ENCODE results near the gene TMEM80.

DNA sequence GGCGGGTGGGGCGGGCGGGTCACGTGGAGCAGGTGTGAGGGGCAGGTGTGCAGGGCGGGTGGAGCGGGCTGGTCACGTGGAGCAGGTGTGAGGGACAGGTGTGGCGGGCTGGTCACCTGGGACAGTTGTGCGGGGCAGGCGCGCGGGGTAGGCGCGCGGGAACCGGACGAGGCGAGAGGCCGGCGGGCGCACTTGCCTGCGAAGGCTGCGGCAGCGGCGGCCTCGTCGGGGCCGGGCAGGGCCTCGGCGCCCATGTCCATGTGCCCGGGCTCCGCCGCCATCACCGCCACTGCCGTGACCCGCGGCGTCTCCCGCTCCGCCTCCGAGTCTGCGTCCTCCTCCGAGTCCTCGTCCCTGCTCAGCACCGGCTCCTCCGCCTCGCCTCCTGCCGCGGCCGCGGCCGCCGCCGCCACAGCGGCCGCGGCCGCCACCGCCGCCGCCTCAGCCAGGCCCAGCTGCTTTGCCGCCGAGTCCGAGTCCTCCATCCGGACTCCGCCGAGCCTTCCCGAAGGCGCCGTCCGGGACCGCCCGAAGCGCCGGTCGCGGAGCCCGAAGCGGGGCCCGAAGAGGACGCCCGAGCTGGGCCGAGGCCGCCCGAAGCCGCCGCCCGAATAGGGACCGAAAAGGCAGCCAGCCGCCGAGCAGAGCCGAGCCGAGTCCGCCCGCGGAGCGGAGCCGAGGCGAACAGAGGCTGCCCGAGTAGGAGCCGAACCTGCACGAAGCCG, 891 bp upstream of the TMEM80 start, which contains the start of gene DEAF1:
- TF ChIP-seq, protein P1, sequence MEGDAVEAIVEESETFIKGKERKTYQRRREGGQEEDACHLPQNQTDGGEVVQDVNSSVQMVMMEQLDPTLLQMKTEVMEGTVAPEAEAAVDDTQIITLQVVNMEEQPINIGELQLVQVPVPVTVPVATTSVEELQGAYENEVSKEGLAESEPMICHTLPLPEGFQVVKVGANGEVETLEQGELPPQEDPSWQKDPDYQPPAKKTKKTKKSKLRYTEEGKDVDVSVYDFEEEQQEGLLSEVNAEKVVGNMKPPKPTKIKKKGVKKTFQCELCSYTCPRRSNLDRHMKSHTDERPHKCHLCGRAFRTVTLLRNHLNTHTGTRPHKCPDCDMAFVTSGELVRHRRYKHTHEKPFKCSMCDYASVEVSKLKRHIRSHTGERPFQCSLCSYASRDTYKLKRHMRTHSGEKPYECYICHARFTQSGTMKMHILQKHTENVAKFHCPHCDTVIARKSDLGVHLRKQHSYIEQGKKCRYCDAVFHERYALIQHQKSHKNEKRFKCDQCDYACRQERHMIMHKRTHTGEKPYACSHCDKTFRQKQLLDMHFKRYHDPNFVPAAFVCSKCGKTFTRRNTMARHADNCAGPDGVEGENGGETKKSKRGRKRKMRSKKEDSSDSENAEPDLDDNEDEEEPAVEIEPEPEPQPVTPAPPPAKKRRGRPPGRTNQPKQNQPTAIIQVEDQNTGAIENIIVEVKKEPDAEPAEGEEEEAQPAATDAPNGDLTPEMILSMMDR (IDR thresholded peaks at IDR 0.05 in 2 of 3, conservative IDR thresholded peaks at IDR 0.05 in 1 of 3; ENCODE audit: control insufficient read depth in 2 of 3, extremely low read depth in 1 of 3, insufficient read depth in 1 of 3, low read depth in 3 of 3, low read length in 3 of 3) = no peak
- TF ChIP-seq SKIL (IDR thresholded peaks at IDR 0.05; ENCODE audit: low read depth, poor library complexity, severe bottlenecking) = no peak
- peak; percentile 93 for TF ChIP-seq GATAD2B (conservative IDR thresholded peaks at IDR 0.05; ENCODE audit: low read depth)
- TF ChIP-seq EZH2 (IDR thresholded peaks at IDR 0.05; ENCODE audit: borderline replicate concordance, control insufficient read depth, low read depth, low read length) = no peak
- TF ChIP-seq RCOR1 (conservative IDR thresholded peaks at IDR 0.05; ENCODE audit: low read depth, low read length) = no peak
- TF ChIP-seq FOXM1 (IDR thresholded peaks at IDR 0.05; ENCODE audit: low read depth, low read length) = no peak
- TF ChIP-seq ZBTB11 (CRISPR knock-in tag; IDR thresholded peaks at IDR 0.05) = no peak
- TF ChIP-seq EGR1 (IDR thresholded peaks at IDR 0.05; ENCODE audit: borderline replicate concordance in 1 of 2, low read depth in 2 of 2, low read length in 2 of 2) = no peak
- no peak for TF ChIP-seq TAF1 (IDR thresholded peaks at IDR 0.05; ENCODE audit: borderline replicate concordance, low read depth, low read length)
- no peak for TF ChIP-seq BRCA1 (IDR thresholded peaks at IDR 0.05; ENCODE audit: low read depth, low read length)
- no peak for TF ChIP-seq FOS (IDR thresholded peaks at IDR 0.05; ENCODE audit: borderline replicate concordance, extremely low read depth, insufficient read length)
- no peak for TF ChIP-seq ZNF274 (IDR thresholded peaks at IDR 0.05; ENCODE audit: insufficient read depth, insufficient read length)
- 0 out of 2 replicates have a peak, but pooled peaks have one; percentile 17 for TF ChIP-seq ZSCAN29 (IDR thresholded peaks at IDR 0.05)

All from GM12878 (cell line).